Parathyroid adenoma (tissue), 2 donors: ENCODE measurements around the gene NUP153.

Experiments
- H2AFZ ChIP-seq: fragments of 300-600 bp; sonication (generic); one replicate; pipeline ENCODE4 v1.7.0; 2017; ENCODE audit warnings: antibody characterized with exemption, mild to moderate bottlenecking
- H3K27ac ChIP-seq: fragments of 300-600 bp; sonication (generic); one replicate; pipeline ENCODE4 v1.7.0; 2017
- H3K27me3 ChIP-seq: fragments of 300-600 bp; sonication (generic); one replicate; pipeline ENCODE4 v1.7.0; 2017; ENCODE audit warnings: low read length; ENCODE audit not compliant: control insufficient read depth, insufficient read depth
- H3K36me3 ChIP-seq: fragments of 300-600 bp; sonication (generic); one replicate; pipeline ENCODE4 v1.7.0; 2017; ENCODE audit warnings: low read length; ENCODE audit not compliant: control insufficient read depth, insufficient read depth
- H3K4me1 ChIP-seq: fragments of 300-600 bp; sonication (generic); one replicate; pipeline ENCODE4 v1.7.0; 2017; ENCODE audit warnings: control low read depth
- H3K4me2 ChIP-seq: fragments of 300-600 bp; sonication (generic); one replicate; pipeline ENCODE4 v1.7.0; 2017; ENCODE audit warnings: low read length
- H3K4me3 ChIP-seq: fragments of 300-600 bp; sonication (generic); one replicate; pipeline ENCODE4 v1.7.0; 2017; ENCODE audit warnings: low read depth, low read length
- H3K79me2 ChIP-seq: fragments of 300-600 bp; sonication (generic); one replicate; pipeline ENCODE4 v1.7.0; 2017; ENCODE audit warnings: control low read depth
- H3K9ac ChIP-seq: fragments of 300-600 bp; sonication (generic); one replicate; pipeline ENCODE4 v1.7.0; 2017; ENCODE audit warnings: mild to moderate bottlenecking
- H3K9me3 ChIP-seq: fragments of 300-600 bp; sonication (generic); one replicate; pipeline ENCODE4 v1.7.0; 2017; ENCODE audit warnings: low read length; ENCODE audit not compliant: control insufficient read depth
- TF ChIP-seq, protein P1 (sequence below): fragments of 300-600 bp; sonication (generic); IDR thresholded peaks from one replicate; pipeline ENCODE4 v1.7.0; 2017; ENCODE audit warnings: antibody characterized with exemption, mild to moderate bottlenecking
- donor health status: primary hyperparathyroidism.

NUP153 gene

DNA sequence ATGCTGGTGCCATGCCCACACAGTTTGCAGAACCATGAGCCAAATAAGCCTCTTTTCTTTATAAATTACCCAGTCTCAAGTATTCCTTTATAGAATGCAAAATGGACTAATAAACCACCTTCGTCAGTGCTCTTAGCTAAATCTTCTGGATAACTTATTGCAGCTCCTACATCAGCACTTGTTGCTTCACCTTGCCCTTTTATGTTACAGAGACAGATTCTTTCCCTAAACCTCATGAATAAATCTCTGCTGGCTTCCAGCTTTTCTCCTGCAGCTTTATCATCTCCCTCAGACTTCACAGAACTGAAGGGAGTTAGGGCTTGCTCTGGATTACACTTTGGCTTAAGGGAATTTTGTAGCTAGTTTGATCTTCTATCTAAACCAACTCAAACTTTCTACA lies 22.6 kb downstream of the NUP153 start:
- Histone ChIP-seq H3K9me3 (no peaks in the 10 kb centered on the region), H2AFZ (no peak overlapping the region), H3K27me3 (no peaks in the 10 kb centered on the region), H3K36me3 (no peaks in the 10 kb centered on the region), H3K9ac (no peak overlapping the region), H3K4me3 (no peak overlapping the region), H3K4me1 (peaks cover 12% of the 10 kb centered on the region), H3K4me2 (no peak overlapping the region), H3K79me2 (peaks cover 60% of the 10 kb centered on the region), H3K27ac (no peak overlapping the region)
- TF ChIP-seq, protein P1, sequence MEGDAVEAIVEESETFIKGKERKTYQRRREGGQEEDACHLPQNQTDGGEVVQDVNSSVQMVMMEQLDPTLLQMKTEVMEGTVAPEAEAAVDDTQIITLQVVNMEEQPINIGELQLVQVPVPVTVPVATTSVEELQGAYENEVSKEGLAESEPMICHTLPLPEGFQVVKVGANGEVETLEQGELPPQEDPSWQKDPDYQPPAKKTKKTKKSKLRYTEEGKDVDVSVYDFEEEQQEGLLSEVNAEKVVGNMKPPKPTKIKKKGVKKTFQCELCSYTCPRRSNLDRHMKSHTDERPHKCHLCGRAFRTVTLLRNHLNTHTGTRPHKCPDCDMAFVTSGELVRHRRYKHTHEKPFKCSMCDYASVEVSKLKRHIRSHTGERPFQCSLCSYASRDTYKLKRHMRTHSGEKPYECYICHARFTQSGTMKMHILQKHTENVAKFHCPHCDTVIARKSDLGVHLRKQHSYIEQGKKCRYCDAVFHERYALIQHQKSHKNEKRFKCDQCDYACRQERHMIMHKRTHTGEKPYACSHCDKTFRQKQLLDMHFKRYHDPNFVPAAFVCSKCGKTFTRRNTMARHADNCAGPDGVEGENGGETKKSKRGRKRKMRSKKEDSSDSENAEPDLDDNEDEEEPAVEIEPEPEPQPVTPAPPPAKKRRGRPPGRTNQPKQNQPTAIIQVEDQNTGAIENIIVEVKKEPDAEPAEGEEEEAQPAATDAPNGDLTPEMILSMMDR, result no peak

DNA sequence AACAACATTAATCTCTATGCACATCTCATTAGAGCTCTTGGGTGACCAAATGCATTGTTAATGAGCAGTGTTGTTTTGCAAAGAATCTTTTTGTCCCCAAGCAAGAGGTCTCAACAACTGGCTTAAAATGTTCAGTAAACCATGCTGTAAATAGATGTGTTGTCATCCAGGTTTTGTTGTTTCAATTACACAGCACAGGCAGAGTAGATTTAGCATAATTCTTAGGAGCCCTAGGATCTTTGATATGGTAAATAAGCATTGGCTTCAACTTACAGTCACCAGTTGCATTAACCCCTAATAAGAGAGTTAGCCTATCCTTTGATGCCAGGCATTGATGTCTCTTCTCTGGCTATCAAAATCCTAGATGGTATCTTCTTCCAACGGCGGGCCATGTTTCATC lies 23.3 kb downstream of the NUP153 start:
- H3K9ac ChIP-seq, result no peak overlapping the region
- no peak overlapping the region for H3K4me2 ChIP-seq
- peaks cover 12% of the 10 kb centered on the region for H3K4me1 ChIP-seq
- no peak overlapping the region for H3K27ac ChIP-seq
- peaks cover 58% of the 10 kb centered on the region for H3K79me2 ChIP-seq
- H2AFZ ChIP-seq, result no peak overlapping the region
- no peaks in the 10 kb centered on the region for H3K36me3 ChIP-seq
- H3K9me3 ChIP-seq, result no peaks in the 10 kb centered on the region
- H3K27me3 ChIP-seq, result no peaks in the 10 kb centered on the region
- H3K4me3 ChIP-seq, result no peak overlapping the region
- TF ChIP-seq, protein P1, result no peak

DNA sequence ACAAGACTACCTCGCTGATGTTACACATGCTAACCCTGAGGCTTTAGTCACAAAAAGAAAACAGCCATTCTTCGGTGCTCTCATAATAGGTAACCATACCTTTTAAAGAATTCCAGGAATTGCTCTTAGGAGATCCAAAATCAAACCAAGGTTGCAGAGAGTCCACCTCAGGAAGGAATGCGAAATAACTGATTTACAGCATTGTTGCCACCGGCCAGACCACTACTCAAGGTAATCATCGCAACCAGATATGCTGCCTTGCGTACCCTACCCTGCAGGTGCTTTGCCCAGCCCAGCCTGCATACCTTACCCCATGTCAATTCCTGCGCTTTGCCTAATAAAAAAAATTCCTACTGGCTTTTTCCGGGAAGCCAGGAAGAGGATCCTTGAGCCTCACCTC lies 27.0 kb downstream of the NUP153 start:
- no peaks in the 10 kb centered on the region for H3K27me3 ChIP-seq

DNA sequence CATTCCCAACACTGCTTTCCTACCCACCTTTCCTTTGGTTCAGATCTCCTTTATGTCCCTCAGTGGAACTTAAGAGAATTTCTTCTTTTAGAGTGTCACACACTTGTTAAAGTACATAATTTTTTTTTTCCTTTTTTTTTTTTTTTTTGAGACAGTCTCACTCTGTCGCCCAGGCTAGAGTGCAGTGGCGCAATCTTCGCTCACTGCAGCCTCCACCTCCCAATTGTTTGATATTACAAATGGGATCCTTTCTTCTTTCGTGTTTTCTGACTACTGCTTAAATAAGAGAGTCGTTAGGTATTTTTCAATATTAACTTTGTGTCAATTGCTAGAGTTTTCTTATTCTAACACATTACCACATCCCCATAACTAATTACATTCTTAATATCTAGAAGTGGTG lies 29.1 kb downstream of the NUP153 start:
- TF ChIP-seq, protein P1, result no peak
- Histone ChIP-seq H2AFZ (no peak overlapping the region), H3K27ac (no peak overlapping the region), H3K4me2 (no peak overlapping the region), H3K9me3 (no peaks in the 10 kb centered on the region), H3K4me1 (no peaks in the 10 kb centered on the region), H3K79me2 (peaks cover 45% of the 10 kb centered on the region), H3K9ac (no peak overlapping the region), H3K4me3 (no peak overlapping the region), H3K36me3 (no peaks in the 10 kb centered on the region), H3K27me3 (no peaks in the 10 kb centered on the region)

More for the DNA sequence above, 27.0 kb downstream of the NUP153 start:
- H2AFZ ChIP-seq, result no peak overlapping the region
- no peak overlapping the region for H3K4me2 ChIP-seq
- no peak overlapping the region for H3K9ac ChIP-seq
- TF ChIP-seq, protein P1, result no peak
- no peak overlapping the region for H3K27ac ChIP-seq
- no peaks in the 10 kb centered on the region for H3K36me3 ChIP-seq
- no peak overlapping the region for H3K4me3 ChIP-seq
- no peaks in the 10 kb centered on the region for H3K9me3 ChIP-seq
- peaks cover 12% of the 10 kb centered on the region for H3K4me1 ChIP-seq
- H3K79me2 ChIP-seq, result peaks cover 53% of the 10 kb centered on the region

DNA sequence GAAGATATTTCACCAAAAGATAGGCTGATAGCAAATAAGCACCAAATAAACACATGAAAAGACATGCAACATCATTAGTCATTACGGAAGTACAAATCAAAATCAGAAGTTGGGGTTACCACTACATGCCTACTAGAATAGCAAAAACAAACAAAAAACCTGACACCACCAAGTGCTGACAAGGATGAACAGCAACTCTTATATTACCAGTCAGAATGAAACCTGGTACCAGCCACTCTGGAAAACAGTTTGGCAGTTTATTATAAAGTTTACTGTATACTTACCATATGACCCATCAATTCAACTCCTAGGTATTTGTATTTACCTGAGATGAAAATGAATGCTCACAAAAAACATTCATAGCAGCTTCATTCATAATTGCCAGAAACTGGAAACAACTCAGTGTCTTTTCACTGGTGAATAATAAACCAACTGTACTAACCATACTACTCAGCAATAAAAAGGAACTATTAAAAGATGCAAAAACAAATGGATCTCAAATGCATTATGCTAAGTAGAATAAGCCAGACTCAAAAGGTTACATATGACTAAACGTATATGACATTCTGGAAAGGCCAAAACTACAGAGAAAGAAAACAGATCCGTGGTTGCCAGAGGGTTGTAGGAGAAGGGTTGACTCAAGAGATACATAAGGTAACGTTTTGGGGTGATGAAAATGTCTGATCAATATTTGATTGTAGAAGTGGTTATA lies 33.0 kb downstream of the NUP153 start:
- Histone ChIP-seq H2AFZ (no peak overlapping the region), H3K27me3 (no peaks in the 10 kb centered on the region), H3K4me2 (no peak overlapping the region), H3K79me2 (peaks cover 23% of the 10 kb centered on the region), H3K4me1 (no peaks in the 10 kb centered on the region), H3K27ac (no peak overlapping the region), H3K9ac (no peak overlapping the region), H3K9me3 (no peaks in the 10 kb centered on the region), H3K4me3 (no peak overlapping the region), H3K36me3 (no peaks in the 10 kb centered on the region)
- TF ChIP-seq, protein P1, result no peak
